Caco-2 (cell line): ENCODE results near the gene CCDC9. TPM values are rescaled to one million over a fixed set of nuclear protein-coding genes. Genes with fewer than 3 reads are reported as not detected.
A peak's percentile ranks its signal among the peaks of the same experiment; 100 is the strongest.

ENCODE experiments used
- BruUV-seq: library from RNA; stranded (reverse); fragments of 400-500 nt; replicated peaks from 2 replicates; lab custom pipeline; 2021; lab: Mats Ljungman, UMichigan
- CTCF ChIA-PET: fragments of 300-600 bp; sonication (Branson Sonifier 250); formaldehyde crosslinking; loops from one replicate; lab custom pipeline; 2022; ENCODE audit warnings: antibody characterized with exemption; lab: Charles Lee
- POLR2A ChIA-PET: fragments of 300-600 bp; sonication (Branson Sonifier 250); formaldehyde crosslinking; loops from one replicate; lab custom pipeline; 2022; ENCODE audit warnings: antibody characterized with exemption; lab: Charles Lee
- DNase-seq, 2 experiments: peaks; one replicate each; pipeline versions ENCODE4 v3.0.0 to v3.0.0-alpha.2; 2020 to 2022
- H3K27me3 ChIP-seq: replicated peaks from 2 replicates; pipeline ENCODE4 v1.6.0; 2011; ENCODE audit warnings: low read length; ENCODE audit not compliant: control insufficient read depth, insufficient read depth
- H3K36me3 ChIP-seq: 2 replicates; pipeline ENCODE4 v1.5.1; 2011; ENCODE audit warnings: low read length; ENCODE audit not compliant: control insufficient read depth, insufficient read depth
- H3K4me1 ChIP-seq: fragments of 250-450 bp; sonication (Bioruptor Pico); 2 replicates; pipeline ENCODE4 v1.5.1; 2020; ENCODE audit warnings: mild to moderate bottlenecking
- H3K4me3 ChIP-seq: 2 replicates; pipeline ENCODE4 v1.5.1; 2011; ENCODE audit warnings: low read depth, mild to moderate bottlenecking, control low read depth, low read length
- H3K9me3 ChIP-seq: fragments of 250-450 bp; sonication (Bioruptor Pico); 2 replicates; pipeline ENCODE4 v1.5.1; 2020; ENCODE audit warnings: mild to moderate bottlenecking, moderate library complexity
- H3K27ac Mint-ChIP-seq: one replicate; pipeline ENCODE4 v1.8.0; 2022; ENCODE audit warnings: mixed read lengths; ENCODE audit not compliant: unreplicated experiment
- H3K27me3 Mint-ChIP-seq: one replicate; pipeline ENCODE4 v1.8.0; 2022; ENCODE audit warnings: mixed read lengths; ENCODE audit not compliant: insufficient read depth, unreplicated experiment
- H3K36me3 Mint-ChIP-seq: one replicate; pipeline ENCODE4 v1.8.0; 2022; ENCODE audit warnings: mild to moderate bottlenecking, mixed read lengths; ENCODE audit not compliant: insufficient read depth, unreplicated experiment
- H3K4me1 Mint-ChIP-seq: one replicate; pipeline ENCODE4 v1.8.0; 2022; ENCODE audit warnings: low read depth, mixed read lengths; ENCODE audit not compliant: unreplicated experiment
- H3K4me3 Mint-ChIP-seq: one replicate; pipeline ENCODE4 v1.8.0; 2022; ENCODE audit warnings: mild to moderate bottlenecking, moderate library complexity, mixed read lengths; ENCODE audit not compliant: unreplicated experiment
- H3K9me3 Mint-ChIP-seq: one replicate; pipeline ENCODE4 v1.8.0; 2022; ENCODE audit warnings: mixed read lengths; ENCODE audit not compliant: unreplicated experiment
- intact Hi-C: fragments of 100-400 bp; cut with micrococcal nuclease; formaldehyde crosslinking; loops from one replicate; pipeline ENCODE4 v1.10.0; 2022; ENCODE audit not compliant: unreplicated experiment
- total RNA-seq: library from RNA; stranded (reverse); gene quantifications from 2 replicates; pipeline ENCODE4 v1.2.3, GENCODE V29; 2022
- TF ChIP-seq, protein P1 (sequence below), 2 experiments: fragments of 200-600 bp in 1 of 2; IDR thresholded peaks; 1 replicate in 1 of 2; 2 replicates in 1 of 2; pipeline versions ENCODE4 v1.5.1 to v1.8.0; 2011 to 2022; ENCODE audit warnings: antibody characterized with exemption in 1 of 2, control low read depth in 1 of 2, inconsistent platforms in 1 of 2, low read depth in 1 of 2, low read length in 1 of 2, mild to moderate bottlenecking in 1 of 2, moderate library complexity in 1 of 2; ENCODE audit not compliant: insufficient read depth in 1 of 2, severe bottlenecking in 1 of 2, unreplicated experiment in 1 of 2

CCDC9 gene
- total RNA-seq, 1 experiment from 2014 or later, result 43.1 TPM

DNA sequence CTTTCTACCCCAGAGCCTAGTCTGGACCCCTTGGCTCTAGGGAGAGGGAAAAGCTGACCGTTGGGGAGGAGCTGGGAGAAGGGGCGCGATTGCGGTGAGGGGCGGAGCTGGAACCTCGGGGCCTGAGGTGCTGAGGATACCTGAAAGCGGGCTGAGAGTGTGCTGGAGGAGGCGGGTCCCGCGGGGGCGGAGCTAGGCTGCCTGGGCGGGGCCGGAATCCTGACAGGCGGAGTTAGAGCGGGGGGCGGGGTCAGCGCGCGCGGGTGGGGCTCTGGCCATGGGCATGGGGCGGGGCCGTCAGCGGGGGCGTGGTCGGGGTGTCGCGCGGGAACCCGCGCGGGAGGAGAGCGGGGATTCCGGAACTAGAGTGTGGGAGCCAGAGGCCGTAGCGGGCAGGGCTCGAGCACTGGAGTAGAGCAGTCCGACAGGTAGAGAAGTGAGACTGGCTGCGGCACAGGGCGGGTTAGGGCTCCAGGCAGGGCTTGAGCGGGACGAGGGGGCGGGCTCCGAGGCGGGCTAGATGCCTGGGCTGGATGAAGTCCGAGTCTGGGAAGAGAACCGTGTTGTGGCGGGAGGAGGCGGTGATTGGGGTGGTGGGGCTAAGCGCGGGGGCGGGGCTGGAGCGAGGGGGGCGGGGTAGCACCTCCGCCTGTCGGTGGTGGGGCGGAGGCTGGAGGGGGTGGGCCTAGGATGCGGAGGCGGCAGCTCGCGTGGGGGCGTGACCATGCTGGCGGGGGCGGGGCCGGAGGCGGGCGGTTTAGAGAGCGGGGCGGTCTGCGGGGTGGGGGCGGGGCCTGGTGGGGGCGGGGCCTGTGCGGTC lies 18.0 kb downstream of the CCDC9 start, which contains the start of gene INAFM1:
INAFM1 (plus strand) TSS at position 815 of the 820 bp plus-strand sequence. CDS start 35 bp downstream, outside the sequence.
- Mint-ChIP-seq H3K9me3 (no peaks in the 10 kb centered on the region), H3K4me3 (peak within 1 kb of the TSS; percentile 93), H3K27ac (peak within 1 kb of the TSS; percentile 94), H3K27me3 (no peaks in the 10 kb centered on the region), H3K4me1 (peaks cover 20% of the 10 kb centered on the region), H3K36me3 (peaks cover 69% of the 10 kb centered on the region)
- no TSS peak for BruUV-seq
- intact Hi-C loops, result no loop called here
- H3K4me3 ChIP-seq, result peak within 1 kb of the TSS; percentile 77
- ChIA-PET CTCF (interaction anchor here (0.6 to 2.0 kb wide), 14 partner anchors 17 to 242 kb away, joined by 3 to 22 read pairs (median 4); partner anchors contain the start of genes CCDC9 and DHX34), POLR2A (interaction anchor here (0.5 to 2.0 kb wide), 20 partner anchors 13 to 1219 kb away, joined by 3 to 71 read pairs (median 5); partner anchors contain the start of genes CCDC9, DHX34, SAE1 and SULT2A1)
- H3K36me3 ChIP-seq, result peaks cover 2% of the 10 kb centered on the region
- H3K4me1 ChIP-seq, result peaks cover 9% of the 10 kb centered on the region; the same call in 1 of the 2 replicates
- H3K27me3 ChIP-seq, result no peaks in the 10 kb centered on the region
- peak; percentile 98 to 99 for DNase-seq
- no peaks in the 10 kb centered on the region for H3K9me3 ChIP-seq
- TF ChIP-seq, protein P1, sequence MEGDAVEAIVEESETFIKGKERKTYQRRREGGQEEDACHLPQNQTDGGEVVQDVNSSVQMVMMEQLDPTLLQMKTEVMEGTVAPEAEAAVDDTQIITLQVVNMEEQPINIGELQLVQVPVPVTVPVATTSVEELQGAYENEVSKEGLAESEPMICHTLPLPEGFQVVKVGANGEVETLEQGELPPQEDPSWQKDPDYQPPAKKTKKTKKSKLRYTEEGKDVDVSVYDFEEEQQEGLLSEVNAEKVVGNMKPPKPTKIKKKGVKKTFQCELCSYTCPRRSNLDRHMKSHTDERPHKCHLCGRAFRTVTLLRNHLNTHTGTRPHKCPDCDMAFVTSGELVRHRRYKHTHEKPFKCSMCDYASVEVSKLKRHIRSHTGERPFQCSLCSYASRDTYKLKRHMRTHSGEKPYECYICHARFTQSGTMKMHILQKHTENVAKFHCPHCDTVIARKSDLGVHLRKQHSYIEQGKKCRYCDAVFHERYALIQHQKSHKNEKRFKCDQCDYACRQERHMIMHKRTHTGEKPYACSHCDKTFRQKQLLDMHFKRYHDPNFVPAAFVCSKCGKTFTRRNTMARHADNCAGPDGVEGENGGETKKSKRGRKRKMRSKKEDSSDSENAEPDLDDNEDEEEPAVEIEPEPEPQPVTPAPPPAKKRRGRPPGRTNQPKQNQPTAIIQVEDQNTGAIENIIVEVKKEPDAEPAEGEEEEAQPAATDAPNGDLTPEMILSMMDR (IDR thresholded peaks at IDR 0.05; ENCODE audit: insufficient read depth in 1 of 2, low read depth in 1 of 2, low read length in 1 of 2, severe bottlenecking in 1 of 2, unreplicated experiment in 1 of 2), result no peak

DNA sequence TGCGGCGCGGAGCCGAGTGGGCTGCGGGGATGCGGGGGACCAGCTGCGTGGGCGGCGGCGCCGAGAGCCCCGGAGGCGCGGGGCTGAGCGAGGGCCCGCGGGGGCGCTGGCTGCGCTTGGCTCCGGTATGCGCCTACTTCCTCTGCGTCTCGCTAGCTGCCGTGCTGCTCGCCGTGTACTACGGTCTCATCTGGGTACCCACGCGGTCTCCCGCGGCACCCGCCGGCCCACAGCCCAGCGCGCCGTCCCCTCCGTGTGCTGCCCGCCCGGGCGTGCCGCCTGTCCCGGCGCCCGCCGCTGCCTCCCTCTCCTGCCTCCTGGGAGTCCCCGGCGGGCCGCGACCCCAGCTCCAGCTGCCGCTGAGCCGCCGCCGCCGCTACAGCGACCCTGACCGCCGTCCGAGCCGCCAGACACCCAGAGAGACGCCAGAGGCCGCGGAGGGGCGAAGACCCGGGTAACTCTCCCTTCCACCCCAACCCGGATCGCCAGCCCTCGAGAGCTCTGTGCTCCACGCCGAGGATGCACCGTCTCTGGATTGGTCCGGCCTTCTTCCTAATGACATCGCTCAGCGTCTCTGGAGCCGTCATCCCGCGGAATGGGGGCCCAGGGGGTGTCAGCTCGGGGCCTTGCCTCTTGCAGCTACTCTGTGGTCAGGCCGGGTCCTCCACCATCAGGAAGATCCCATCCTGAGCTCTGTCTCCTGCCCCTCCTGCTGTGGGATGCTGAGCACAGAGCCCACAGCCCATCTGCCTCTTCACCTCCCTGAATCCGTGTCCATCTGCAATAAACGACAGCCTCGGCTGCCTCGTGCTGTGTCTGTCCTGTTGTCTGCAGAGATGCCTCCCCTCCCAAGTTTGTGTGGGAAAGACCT lies 18.8 kb downstream of the CCDC9 start:
- Mint-ChIP-seq H3K27ac (peak overlapping the region; percentile 56), H3K4me1 (peaks cover 20% of the 10 kb centered on the region), H3K9me3 (no peaks in the 10 kb centered on the region), H3K36me3 (peaks cover 67% of the 10 kb centered on the region), H3K27me3 (no peaks in the 10 kb centered on the region), H3K4me3 (peak overlapping the region; percentile 93)
- no TSS peak for BruUV-seq
- ChIA-PET CTCF (interaction anchor here (0.7 to 2.0 kb wide), 7 partner anchors 10 to 153 kb away, joined by 3 to 22 read pairs (median 3); partner anchors contain the start of genes CCDC9 and DHX34), POLR2A (interaction anchor here (0.7 to 2.0 kb wide), 7 partner anchors 14 to 349 kb away, joined by 3 to 71 read pairs (median 8); partner anchors contain the start of genes CCDC9 and DHX34)
- Histone ChIP-seq H3K4me1 (peaks cover 9% of the 10 kb centered on the region; the same call in 1 of the 2 replicates), H3K9me3 (no peaks in the 10 kb centered on the region), H3K4me3 (peak overlapping the region; percentile 65), H3K27me3 (no peaks in the 10 kb centered on the region), H3K36me3 (peaks cover 2% of the 10 kb centered on the region)
- intact Hi-C loops, result no loop called here
- TF ChIP-seq, protein P1 (IDR thresholded peaks at IDR 0.05; ENCODE audit: insufficient read depth in 1 of 2, low read depth in 1 of 2, low read length in 1 of 2, severe bottlenecking in 1 of 2, unreplicated experiment in 1 of 2), result no peak
- peak in 1 of 2 experiments; percentile 46 for DNase-seq
